RWPE2 (cell line): ENCODE data around the gene FMOD.

Experiments used
- ATAC-seq: fragments of 200-7000 bp; cut with Tn5 transposase; 3 replicates; pipeline ENCODE4 v1.9.1; 2021; ENCODE audit warnings: low read depth
- DNase-seq: peaks from one replicate; pipeline ENCODE4 v3.0.0-alpha.2; 2020; ENCODE audit warnings: low spot score
- H3K27ac ChIP-seq: fragments of 450-650 bp; 2 replicates; pipeline ENCODE4 v1.5.1; 2017; ENCODE audit warnings: mild to moderate bottlenecking; ENCODE audit not compliant: poor library complexity, severe bottlenecking
- H3K27me3 ChIP-seq: fragments of 250-450 bp; sonication (Bioruptor Pico); 2 replicates; pipeline ENCODE4 v1.5.1; 2021; ENCODE audit warnings: mild to moderate bottlenecking, moderate library complexity; ENCODE audit not compliant: insufficient read depth, poor library complexity, severe bottlenecking
- H3K36me3 ChIP-seq: fragments of 250-450 bp; sonication (Bioruptor Pico); 2 replicates; pipeline ENCODE4 v1.5.1; 2020; ENCODE audit warnings: low read depth, mild to moderate bottlenecking, moderate library complexity
- H3K4me1 ChIP-seq: fragments of 250-450 bp; sonication (Bioruptor Pico); 2 replicates; pipeline ENCODE4 v1.5.1; 2021; ENCODE audit warnings: mild to moderate bottlenecking, moderate library complexity; ENCODE audit not compliant: insufficient read depth, poor library complexity, severe bottlenecking
- H3K4me3 ChIP-seq: fragments of 250-450 bp; sonication (Bioruptor Pico); 2 replicates; pipeline ENCODE4 v1.5.1; 2021; ENCODE audit warnings: mild to moderate bottlenecking, moderate library complexity; ENCODE audit not compliant: severe bottlenecking
- H3K9me3 ChIP-seq: fragments of 250-450 bp; sonication (Bioruptor Pico); 2 replicates; pipeline ENCODE4 v1.5.1; 2021; ENCODE audit warnings: mild to moderate bottlenecking, moderate library complexity; ENCODE audit not compliant: severe bottlenecking
- TF ChIP-seq, protein P1 (sequence below): fragments of 450-650 bp; IDR thresholded peaks from one replicate; pipeline ENCODE4 v1.5.1; 2017; ENCODE audit warnings: mild to moderate bottlenecking, moderate library complexity; ENCODE audit not compliant: poor library complexity, severe bottlenecking

Gene FMOD

DNA sequence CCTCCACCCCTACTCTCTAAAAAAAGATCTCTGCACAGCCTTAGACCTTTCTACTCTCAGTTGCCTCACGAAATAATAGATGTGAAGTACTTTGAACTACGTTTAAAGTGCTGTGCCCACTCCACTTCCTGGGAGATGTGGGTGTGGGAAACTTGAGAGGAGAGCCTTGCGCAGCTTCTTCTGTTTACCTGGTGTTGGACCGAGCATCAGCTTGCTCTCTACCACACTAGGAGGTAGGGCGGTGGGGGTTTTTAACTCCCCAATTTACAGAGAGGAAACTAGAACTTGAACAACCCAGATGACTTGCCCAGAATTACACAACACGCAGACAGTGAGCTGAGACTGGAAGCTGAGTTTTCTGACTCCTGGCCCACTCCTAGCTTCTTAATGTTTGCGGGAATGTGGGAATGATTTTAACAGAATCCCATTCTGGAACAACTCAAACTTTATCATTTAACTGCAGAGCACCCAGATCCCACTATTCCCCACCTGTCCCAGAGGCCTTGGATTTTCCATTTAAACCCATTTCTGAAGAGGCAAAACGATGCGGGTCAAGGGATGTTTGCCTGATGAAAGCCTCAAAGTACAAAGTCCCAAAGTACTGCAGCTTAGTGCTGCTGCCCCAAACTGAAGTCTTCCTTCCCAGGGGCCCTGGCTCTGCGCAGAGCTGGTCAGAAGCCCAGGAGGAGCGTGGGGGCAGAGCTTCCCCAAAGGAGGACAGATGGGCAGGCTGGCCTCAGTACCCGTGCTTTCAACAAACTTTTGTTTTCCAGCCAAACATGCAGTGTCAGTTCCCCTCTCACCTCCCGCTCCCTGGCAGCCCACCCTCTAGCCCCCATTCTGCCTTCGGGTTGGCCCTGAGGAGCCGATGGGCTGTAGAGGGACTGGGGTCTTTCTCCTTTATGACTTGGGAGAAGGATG lies 26.6 kb downstream of the FMOD start:
- Histone ChIP-seq H3K36me3 (no peaks in the 10 kb centered on the region), H3K27ac (no peak overlapping the region), H3K27me3 (no peaks in the 10 kb centered on the region), H3K4me3 (no peak overlapping the region), H3K9me3 (no peaks in the 10 kb centered on the region), H3K4me1 (peaks cover 5% of the 10 kb centered on the region)
- DNase-seq (no peak), ATAC-seq (no peak)
- TF ChIP-seq, protein P1, sequence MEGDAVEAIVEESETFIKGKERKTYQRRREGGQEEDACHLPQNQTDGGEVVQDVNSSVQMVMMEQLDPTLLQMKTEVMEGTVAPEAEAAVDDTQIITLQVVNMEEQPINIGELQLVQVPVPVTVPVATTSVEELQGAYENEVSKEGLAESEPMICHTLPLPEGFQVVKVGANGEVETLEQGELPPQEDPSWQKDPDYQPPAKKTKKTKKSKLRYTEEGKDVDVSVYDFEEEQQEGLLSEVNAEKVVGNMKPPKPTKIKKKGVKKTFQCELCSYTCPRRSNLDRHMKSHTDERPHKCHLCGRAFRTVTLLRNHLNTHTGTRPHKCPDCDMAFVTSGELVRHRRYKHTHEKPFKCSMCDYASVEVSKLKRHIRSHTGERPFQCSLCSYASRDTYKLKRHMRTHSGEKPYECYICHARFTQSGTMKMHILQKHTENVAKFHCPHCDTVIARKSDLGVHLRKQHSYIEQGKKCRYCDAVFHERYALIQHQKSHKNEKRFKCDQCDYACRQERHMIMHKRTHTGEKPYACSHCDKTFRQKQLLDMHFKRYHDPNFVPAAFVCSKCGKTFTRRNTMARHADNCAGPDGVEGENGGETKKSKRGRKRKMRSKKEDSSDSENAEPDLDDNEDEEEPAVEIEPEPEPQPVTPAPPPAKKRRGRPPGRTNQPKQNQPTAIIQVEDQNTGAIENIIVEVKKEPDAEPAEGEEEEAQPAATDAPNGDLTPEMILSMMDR, result no peak

DNA sequence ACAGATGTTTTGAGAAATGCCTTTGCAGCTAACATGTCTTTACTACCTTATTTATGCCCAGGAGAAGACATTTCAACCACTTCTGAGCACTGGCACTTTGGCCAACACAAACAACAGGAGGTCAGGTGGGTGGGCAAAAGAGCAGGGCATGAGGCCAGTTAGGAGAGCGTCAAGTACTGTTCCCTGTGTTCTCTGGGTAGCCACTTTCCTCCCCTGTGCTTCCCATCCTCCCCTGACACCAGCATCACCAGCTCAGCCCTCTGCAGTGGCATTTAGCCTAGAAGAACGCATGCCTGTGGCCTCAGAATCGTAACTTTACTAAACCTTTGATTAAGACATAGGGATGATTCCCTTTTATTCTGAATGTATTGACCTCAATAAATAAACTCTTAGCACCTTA lies 27.3 kb downstream of the FMOD start:
- peaks cover 5% of the 10 kb centered on the region for H3K4me1 ChIP-seq
- TF ChIP-seq, protein P1, result no peak
- no peak overlapping the region for H3K4me3 ChIP-seq
- no peaks in the 10 kb centered on the region for H3K9me3 ChIP-seq
- no peaks in the 10 kb centered on the region for H3K27me3 ChIP-seq
- H3K36me3 ChIP-seq, result no peaks in the 10 kb centered on the region
- DNase-seq (no peak), ATAC-seq (no peak)
- H3K27ac ChIP-seq, result no peak overlapping the region

DNA sequence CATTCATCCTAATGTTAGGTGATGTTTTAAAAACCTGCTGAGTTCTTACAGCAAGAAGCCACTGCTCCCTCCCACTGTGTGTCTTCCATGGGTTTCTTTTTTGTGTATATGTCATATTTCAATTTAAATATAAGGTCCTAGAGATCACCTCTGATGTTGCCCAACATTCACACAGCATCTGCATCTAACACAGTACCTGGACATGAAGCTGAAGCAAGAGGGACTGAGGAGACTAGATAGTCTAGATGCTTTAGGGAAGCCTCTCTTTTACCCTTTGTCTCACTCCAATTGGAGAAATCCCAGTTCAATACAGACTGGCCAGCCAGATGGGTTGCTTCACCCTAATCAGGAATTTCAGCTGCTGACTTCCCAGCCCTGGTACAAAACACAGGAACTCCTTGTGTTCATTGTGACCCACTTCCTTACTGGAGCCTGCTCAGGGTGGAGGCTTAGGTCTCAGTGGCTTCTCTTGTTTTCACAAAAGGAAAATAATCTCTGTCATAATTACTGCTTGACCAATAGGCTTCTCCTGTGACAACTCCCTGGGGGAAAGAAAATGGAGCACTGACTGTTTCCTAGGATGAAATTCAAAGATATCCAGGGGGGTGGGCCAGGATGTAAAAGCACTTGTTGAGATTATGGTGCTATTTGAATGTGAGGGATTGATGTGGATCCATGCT lies 28.3 kb downstream of the FMOD start:
- H3K36me3 ChIP-seq, result no peaks in the 10 kb centered on the region
- no peaks in the 10 kb centered on the region for H3K27me3 ChIP-seq
- no peaks in the 10 kb centered on the region for H3K9me3 ChIP-seq
- ATAC-seq (no peak), DNase-seq (no peak)
- H3K27ac ChIP-seq, result no peak overlapping the region
- TF ChIP-seq, protein P1, result no peak
- H3K4me3 ChIP-seq, result no peak overlapping the region
- H3K4me1 ChIP-seq, result peaks cover 5% of the 10 kb centered on the region

DNA sequence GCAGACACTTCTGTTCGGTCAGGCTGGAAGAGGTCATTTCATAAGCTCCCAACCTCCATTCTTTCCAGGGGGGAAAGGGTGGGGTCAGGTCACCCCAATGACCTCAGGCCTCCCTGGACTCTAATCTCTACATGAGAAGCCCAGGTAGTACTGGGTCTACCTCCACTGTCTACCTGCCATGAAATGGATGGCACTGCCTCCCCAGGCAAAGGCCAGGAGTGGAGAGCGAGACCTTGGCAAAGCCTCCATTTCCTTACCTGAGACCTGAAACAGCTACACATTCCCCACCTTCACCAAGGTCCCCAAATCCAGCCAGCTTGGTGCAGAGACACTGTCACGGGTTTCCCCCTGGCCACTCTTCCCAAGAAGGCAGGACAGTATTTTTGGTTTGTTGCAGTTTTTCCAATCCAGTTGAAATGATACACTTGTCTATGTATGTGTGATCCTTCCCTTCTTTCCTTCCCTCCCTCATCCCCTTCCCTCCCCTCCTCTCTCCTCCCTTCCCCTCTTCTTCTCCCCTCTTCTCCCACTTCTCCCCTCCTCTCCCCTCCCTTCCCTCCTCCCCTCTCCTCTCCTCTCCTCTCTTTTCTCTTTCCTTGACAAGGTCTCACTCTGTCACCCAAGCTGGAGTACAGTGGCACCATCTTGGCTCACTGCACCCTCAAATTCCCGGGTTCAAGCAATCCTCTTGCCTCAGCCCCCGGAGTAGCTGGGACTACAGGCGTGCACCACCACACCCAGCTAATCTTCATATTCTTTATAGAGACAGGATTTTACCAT lies 29.5 kb downstream of the FMOD start:
- Histone ChIP-seq H3K27ac (no peak overlapping the region), H3K36me3 (no peaks in the 10 kb centered on the region), H3K4me3 (no peak overlapping the region), H3K9me3 (no peaks in the 10 kb centered on the region), H3K4me1 (peaks cover under 1% of the 10 kb centered on the region), H3K27me3 (no peaks in the 10 kb centered on the region)
- TF ChIP-seq, protein P1, result no peak
- DNase-seq (no peak), ATAC-seq (no peak)
